Neural crest cell (in vitro differentiated cells): ENCODE measurements around the gene KLF2. TPM values are rescaled to one million over a fixed set of nuclear protein-coding genes. Genes with fewer than 3 reads are reported as not detected.

Source experiments
- DNase-seq: peaks from one replicate; pipeline ENCODE4 v3.0.0; 2021; ENCODE audit warnings: low read depth, mixed read lengths, low spot score
- H3K27ac Mint-ChIP-seq: one replicate; pipeline ENCODE4 v1.8.0; 2021; ENCODE audit warnings: mild to moderate bottlenecking, mixed read lengths; ENCODE audit not compliant: unreplicated experiment
- H3K27me3 Mint-ChIP-seq: 2 replicates; pipeline ENCODE4 v1.8.0; 2021; ENCODE audit warnings: low read depth, mild to moderate bottlenecking, mixed read lengths
- H3K36me3 Mint-ChIP-seq: 2 replicates; pipeline ENCODE4 v1.8.0; 2021; ENCODE audit warnings: low read depth, mild to moderate bottlenecking, mixed read lengths
- H3K4me1 Mint-ChIP-seq: 2 replicates; pipeline ENCODE4 v1.8.0; 2021; ENCODE audit warnings: mixed read lengths
- H3K4me3 Mint-ChIP-seq: one replicate; pipeline ENCODE4 v1.8.0; 2021; ENCODE audit warnings: mild to moderate bottlenecking, mixed read lengths
- H3K9me3 Mint-ChIP-seq: 2 replicates; pipeline ENCODE4 v1.8.0; 2021; ENCODE audit warnings: mixed read lengths
- total RNA-seq: library from RNA; stranded (reverse); gene quantifications from 2 replicates; pipeline ENCODE4 v1.2.1, GENCODE V29; 2021
- TF ChIP-seq, protein P1 (sequence below): fragments of 200-600 bp; sonication (generic); conservative IDR thresholded peaks from 2 replicates; pipeline ENCODE4 v1.5.0; 2021; ENCODE audit warnings: antibody characterized with exemption, mild to moderate bottlenecking

Gene KLF2
- total RNA-seq, 1 donor from 2014 or later: 0.54 TPM

DNA sequence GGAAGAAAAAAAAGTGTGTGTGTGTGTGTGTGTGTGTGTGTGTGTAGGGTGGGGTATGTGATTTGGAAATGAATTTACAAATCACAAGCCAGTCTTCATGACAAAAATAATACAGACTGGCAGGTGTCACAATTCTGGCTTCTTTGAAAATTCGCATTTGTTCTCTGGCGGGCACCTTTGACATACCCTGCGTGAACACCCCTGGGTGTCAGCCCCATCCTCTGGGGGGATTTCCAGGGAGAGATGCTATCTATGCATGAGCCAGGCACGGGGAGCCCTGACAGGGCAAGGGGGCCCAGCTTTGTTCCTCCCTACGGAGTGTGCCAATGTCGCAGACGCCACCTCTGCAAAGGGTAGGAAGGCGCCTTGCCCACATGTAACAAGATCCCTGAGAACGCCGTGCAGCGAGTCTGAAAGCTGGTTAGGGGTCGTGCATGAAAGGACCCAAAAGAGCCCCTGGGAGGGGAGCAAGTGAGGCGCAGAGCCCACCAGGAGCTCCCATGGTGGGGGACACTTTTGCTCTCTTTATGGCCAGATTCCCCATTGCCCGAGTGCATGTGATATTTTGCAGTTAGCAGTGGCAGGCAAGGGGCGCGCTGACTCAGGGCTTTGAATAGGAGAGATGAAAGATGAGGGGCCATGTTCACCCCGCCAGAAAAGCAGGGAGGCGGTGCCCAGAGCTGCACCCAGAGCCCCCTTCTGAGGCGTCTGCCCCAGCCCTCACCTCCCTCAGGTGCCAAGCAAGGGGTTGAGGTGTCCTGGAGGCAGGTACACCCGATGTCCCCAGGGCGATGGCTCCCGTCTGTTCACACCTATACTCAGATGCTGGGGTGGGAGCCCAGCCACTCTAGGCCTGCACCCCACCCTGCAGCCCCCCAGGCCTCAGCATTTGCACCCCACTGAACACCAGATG is 45.3 kb downstream of the KLF2 start:
- Mint-ChIP-seq H3K4me3 (no peak overlapping the region), H3K36me3 (peaks cover 6% of the 10 kb centered on the region), H3K27me3 (no peaks in the 10 kb centered on the region), H3K4me1 (peaks cover 9% of the 10 kb centered on the region), H3K27ac (no peak overlapping the region), H3K9me3 (no peaks in the 10 kb centered on the region)
- DNase-seq: no peak
- TF ChIP-seq, protein P1, sequence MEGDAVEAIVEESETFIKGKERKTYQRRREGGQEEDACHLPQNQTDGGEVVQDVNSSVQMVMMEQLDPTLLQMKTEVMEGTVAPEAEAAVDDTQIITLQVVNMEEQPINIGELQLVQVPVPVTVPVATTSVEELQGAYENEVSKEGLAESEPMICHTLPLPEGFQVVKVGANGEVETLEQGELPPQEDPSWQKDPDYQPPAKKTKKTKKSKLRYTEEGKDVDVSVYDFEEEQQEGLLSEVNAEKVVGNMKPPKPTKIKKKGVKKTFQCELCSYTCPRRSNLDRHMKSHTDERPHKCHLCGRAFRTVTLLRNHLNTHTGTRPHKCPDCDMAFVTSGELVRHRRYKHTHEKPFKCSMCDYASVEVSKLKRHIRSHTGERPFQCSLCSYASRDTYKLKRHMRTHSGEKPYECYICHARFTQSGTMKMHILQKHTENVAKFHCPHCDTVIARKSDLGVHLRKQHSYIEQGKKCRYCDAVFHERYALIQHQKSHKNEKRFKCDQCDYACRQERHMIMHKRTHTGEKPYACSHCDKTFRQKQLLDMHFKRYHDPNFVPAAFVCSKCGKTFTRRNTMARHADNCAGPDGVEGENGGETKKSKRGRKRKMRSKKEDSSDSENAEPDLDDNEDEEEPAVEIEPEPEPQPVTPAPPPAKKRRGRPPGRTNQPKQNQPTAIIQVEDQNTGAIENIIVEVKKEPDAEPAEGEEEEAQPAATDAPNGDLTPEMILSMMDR: no peak

DNA sequence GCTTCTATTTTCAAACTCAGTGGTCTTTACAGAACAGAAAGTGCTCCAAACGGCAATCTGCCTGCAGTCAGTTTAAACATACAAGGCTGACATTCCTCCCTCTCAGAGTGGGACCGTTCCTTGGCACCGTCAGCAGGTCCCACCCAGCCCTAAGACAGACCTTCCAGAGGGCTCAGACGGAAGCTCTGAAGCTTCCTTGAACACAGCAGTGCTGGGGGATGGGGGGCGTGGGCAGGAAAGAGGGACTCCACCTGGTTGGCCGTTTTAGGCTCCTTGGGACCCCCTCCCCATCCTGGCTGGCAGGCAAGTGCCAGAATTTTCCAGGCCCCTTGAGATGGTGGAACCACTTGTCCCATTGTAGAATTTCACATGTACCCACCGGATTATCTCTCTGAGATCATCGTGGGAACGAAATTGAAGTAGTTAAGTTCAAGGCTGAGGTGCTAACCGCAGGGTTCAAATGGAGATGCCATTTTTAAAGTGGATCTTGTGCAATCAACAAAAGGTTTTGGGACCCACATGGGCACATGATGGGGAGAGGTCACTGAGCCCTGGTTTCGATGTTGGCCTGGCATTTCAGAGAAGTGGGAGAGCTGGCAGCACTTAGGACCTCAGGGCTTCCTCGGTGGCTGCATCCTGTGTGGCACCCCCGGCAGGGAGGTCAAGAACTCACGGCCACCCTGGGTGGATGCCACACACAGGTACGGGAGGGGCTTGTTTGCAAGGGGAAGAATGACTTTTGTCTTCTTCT is 46.2 kb downstream of the KLF2 start:
- Mint-ChIP-seq H3K27ac (no peak overlapping the region), H3K9me3 (no peaks in the 10 kb centered on the region), H3K4me3 (no peak overlapping the region), H3K36me3 (peaks cover 12% of the 10 kb centered on the region), H3K27me3 (no peaks in the 10 kb centered on the region), H3K4me1 (peaks cover 9% of the 10 kb centered on the region)
- DNase-seq: no peak
- TF ChIP-seq, protein P1: no peak

DNA sequence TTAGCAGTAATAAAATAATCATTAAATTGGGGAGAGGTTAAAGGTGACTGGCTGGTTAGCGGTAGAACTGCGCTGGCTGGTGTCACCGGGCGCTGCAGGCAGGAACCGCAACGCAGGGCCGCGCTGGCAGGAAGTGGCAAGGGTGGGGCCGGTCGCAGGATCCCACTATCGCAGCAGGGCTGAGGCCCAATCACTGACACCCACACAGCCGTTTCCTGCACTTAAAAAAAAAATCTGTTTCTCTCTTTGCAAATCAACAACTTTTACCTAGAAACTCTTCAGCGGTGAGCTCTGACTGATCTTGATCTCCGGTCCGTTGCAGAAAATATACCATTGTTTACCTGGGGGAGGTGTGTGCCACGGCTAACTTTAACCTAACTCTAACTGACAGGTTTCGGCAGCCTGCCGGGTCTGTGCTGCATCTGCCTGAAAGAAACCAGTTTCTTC is 46.9 kb downstream of the KLF2 start:
- DNase-seq: no peak
- TF ChIP-seq, protein P1: no peak
- H3K4me3 Mint-ChIP-seq: no peak overlapping the region
- H3K9me3 Mint-ChIP-seq: no peaks in the 10 kb centered on the region
- no peaks in the 10 kb centered on the region for H3K27me3 Mint-ChIP-seq
- peaks cover 12% of the 10 kb centered on the region for H3K36me3 Mint-ChIP-seq
- H3K27ac Mint-ChIP-seq: no peak overlapping the region
- H3K4me1 Mint-ChIP-seq: peaks cover 9% of the 10 kb centered on the region

DNA sequence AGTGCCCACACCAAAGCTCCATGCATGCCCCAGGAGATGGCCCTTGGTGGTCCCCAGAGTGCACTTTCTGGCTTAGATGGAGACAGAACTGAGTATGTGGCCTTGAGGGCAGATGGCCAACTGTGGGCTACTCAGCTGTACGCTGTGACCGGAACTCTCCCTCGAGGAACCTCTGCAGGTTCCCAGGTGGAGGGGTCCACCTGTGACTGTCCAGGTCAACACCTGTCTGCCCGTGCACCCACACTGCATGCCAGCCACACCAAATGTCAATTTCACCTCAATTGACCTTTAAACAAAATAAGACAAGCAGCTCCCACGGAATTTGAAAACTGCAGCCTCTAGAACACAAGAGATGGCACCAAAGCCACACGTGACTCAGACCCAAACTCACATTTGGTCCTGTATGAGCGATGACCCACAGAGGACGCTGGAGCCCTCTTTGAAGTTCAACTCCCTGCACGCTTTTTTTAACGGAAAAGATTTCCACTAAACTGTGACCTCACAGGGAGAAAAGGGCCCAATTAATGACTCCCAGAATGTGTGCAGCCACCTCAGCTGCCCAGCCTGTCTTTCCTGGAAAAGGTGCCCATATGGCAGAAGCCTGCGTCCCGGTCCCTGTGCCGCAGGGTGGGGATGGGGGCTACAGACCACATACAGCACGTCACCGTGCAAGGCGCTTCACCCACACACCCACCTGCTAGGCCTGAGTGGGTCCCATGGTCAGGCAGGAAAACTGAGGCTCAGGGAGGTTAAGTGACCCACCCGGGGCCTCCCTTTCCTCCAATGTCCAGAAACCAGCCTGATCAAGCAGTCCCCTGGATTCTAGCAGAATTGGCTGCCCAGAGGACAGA is 47.7 kb downstream of the KLF2 start:
- no peaks in the 10 kb centered on the region for H3K9me3 Mint-ChIP-seq
- no peak overlapping the region for H3K27ac Mint-ChIP-seq
- peaks cover 12% of the 10 kb centered on the region for H3K36me3 Mint-ChIP-seq
- no peak for DNase-seq
- peaks cover 5% of the 10 kb centered on the region for H3K4me1 Mint-ChIP-seq
- H3K27me3 Mint-ChIP-seq: no peaks in the 10 kb centered on the region
- TF ChIP-seq, protein P1: no peak
- no peak overlapping the region for H3K4me3 Mint-ChIP-seq

DNA sequence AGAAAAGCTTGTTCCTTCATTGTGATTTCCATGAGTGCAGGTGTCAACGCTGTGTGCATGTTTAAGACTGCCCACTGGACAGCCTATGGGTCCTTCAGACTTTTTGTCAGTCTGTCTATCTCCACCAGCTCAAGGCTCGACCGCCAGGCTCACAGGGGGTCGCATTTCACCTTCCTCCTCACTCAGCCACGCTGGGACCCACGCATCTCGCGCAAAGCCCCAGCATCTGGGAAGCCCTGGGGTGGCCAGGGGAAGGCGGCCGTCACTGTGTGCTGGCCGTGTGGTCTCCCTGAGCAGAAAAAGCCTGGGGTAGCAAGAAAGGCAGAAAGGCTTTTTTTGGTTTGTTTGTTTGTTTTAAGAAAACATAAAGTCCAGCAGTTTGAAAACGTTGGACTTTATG is 48.5 kb downstream of the KLF2 start:
- Mint-ChIP-seq H3K27ac (no peak overlapping the region), H3K27me3 (no peaks in the 10 kb centered on the region), H3K4me3 (no peak overlapping the region), H3K4me1 (peaks cover 5% of the 10 kb centered on the region), H3K36me3 (peaks cover 12% of the 10 kb centered on the region), H3K9me3 (no peaks in the 10 kb centered on the region)
- no peak for DNase-seq
- TF ChIP-seq, protein P1: no peak
